Suprapubic skin (tissue), 4 donors: ENCODE data around the gene COL23A1.
A peak's percentile ranks its signal among the peaks of the same experiment; 100 is the strongest.

Source experiments
- POLR2A ChIP-seq, 2 donors: fragments of 450-650 bp; IDR thresholded peaks; one replicate each; pipeline ENCODE4 v1.6.1; 2017; ENCODE audit warnings: antibody characterized with exemption in 2 of 2, mild to moderate bottlenecking in 2 of 2, moderate library complexity in 2 of 2
- POLR2AphosphoS5 ChIP-seq, 3 donors: sonication (generic); formaldehyde crosslinking; IDR thresholded peaks; one replicate each; pipeline ENCODE4 v1.6.1; 2017; ENCODE audit warnings: antibody characterized with exemption in 3 of 3
- TF ChIP-seq, protein P1 (sequence below), 2 donors: fragments of 200-600 bp in 1 of 2; fragments of 450-650 bp in 1 of 2; sonication (generic) in 1 of 2; IDR thresholded peaks; one replicate each; pipeline ENCODE4 v1.5.1; 2016 to 2019; ENCODE audit warnings: antibody characterized with exemption in 2 of 2, mild to moderate bottlenecking in 1 of 2, moderate library complexity in 1 of 2

- TF ChIP-seq POLR2AphosphoS5 (IDR thresholded peaks at IDR 0.05) (no peak), POLR2A (IDR thresholded peaks at IDR 0.05) (no peak)
- TF ChIP-seq, protein P1, sequence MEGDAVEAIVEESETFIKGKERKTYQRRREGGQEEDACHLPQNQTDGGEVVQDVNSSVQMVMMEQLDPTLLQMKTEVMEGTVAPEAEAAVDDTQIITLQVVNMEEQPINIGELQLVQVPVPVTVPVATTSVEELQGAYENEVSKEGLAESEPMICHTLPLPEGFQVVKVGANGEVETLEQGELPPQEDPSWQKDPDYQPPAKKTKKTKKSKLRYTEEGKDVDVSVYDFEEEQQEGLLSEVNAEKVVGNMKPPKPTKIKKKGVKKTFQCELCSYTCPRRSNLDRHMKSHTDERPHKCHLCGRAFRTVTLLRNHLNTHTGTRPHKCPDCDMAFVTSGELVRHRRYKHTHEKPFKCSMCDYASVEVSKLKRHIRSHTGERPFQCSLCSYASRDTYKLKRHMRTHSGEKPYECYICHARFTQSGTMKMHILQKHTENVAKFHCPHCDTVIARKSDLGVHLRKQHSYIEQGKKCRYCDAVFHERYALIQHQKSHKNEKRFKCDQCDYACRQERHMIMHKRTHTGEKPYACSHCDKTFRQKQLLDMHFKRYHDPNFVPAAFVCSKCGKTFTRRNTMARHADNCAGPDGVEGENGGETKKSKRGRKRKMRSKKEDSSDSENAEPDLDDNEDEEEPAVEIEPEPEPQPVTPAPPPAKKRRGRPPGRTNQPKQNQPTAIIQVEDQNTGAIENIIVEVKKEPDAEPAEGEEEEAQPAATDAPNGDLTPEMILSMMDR (IDR thresholded peaks at IDR 0.05), result peak in 1 of 2 donors; percentile 65
These were observed at the start of gene COL23A1 for GRCh38 chr5:178590141-178590923.
